ENCODE measurements around the gene ACP3.
"Not testable (repeated sequence)": the region's sequence is repeated elsewhere in the genome, so short reads cannot be mapped to it uniquely, and the experiment has no call there.

The ACP3 gene

GRCh38 chr3:132317229-132317948 is at the start of gene ACP3:
TSS of gene ACP3 (plus strand) at chr3:132317407. CDS start at chr3:132317457, 50 bp downstream.
- DNase-seq (ENCODE audit: low spot score), result peak; percentile 57

- DNase-seq (ENCODE audit: low spot score), result no peak
These were observed 48.3 kb upstream of the ACP3 start for GRCh38 chr3:132268956-132269355.

GRCh38 chr3:132273036-132273435 is 44.2 kb upstream of the ACP3 start:
- no peak for DNase-seq (ENCODE audit: low spot score)

- no peak for DNase-seq (ENCODE audit: low spot score)
These were observed 40.8 kb upstream of the ACP3 start for GRCh38 chr3:132276228-132276906.

GRCh38 chr3:132279030-132279429 is 38.2 kb upstream of the ACP3 start:
- DNase-seq (ENCODE audit: low spot score), result no peak

- peak; percentile 13 for DNase-seq (ENCODE audit: low spot score)
These were observed 33.8 kb upstream of the ACP3 start for GRCh38 chr3:132283440-132283839.

DNA sequence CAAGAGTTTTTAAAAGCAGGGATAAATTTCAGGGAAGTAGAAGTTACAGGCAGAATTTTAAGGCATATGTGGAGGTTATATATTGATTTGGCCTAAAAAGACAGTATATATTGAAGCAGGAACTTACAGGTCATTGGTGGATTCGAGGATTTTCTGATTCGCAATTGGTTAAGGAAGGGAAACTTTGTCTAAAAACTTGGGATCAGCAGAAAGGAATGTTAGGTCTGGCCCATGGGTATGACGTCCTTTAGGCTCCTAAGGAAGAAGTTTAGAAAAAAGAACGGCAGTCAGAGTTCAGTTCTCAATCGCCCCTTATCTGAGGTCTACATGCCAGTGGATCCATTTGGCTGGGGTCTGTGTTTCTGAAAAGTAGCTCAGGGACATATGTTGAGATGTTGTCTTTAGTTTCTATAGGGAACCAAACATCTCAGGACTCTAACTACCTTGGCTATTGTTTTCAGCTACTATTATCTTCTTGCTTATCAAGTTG is 33.2 kb upstream of the ACP3 start:
- no peak for DNase-seq (ENCODE audit: low spot score)

DNA sequence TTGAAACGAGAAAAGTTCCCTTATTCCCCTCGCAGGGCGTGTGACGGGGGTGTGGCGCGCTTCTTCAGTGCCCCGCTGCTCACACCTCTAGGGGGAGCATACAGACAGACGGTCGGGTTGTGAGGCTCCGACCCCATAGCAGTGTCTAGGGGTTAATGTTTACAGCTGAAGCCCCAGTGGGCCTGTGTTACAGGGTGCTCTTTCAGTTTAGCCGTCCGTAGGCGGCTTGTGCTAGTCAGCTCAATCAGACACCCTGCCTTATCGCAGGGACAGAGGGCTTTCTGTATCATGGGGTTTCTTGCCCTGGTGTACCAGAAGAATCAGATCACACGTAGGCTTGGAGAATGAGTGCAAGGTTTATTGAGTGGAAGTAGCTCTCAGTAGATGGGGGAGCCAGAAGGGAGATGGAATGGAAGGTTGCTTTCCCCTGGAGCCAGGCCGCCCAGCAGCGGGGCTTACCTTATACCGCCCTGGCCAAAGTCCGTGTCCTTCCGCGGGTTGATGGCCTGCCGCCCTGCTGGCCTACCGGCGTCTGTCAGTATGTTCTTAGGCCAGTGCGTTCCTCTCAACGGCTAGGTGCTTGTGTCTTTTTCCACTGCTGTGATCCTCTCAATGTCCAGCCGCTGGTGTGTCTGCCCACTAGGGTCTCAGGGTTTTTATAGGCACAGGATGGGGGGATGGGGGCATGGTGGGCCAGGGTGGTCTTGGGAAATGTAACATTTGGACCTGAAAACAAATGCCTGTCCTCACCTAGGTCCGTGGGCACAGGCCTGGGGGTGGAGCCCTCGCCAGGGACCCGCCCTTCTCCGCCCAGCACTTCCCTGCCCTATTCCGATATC is 32.2 kb upstream of the ACP3 start:
- DNase-seq (ENCODE audit: low spot score), result peak; percentile 17

DNA sequence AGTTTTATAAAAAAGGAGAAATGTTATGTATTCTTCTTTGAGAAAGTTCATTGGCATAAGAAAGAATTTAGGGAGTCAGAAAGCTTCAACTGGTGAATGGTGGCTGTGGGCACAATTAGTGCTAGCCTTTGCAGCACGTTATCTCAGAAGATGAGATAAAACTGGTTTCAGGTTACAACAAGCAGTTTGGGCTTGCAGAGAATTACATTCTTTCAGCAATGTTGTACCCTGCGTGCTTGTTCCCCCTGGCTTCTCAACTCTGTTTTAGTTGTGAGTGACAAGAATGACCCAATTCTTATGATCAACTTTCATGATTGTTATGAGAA is 31.6 kb upstream of the ACP3 start:
- DNase-seq (ENCODE audit: low spot score), result no peak

- no peak for DNase-seq (ENCODE audit: low spot score)
These were observed 31.2 kb upstream of the ACP3 start for GRCh38 chr3:132286035-132286434.

DNA sequence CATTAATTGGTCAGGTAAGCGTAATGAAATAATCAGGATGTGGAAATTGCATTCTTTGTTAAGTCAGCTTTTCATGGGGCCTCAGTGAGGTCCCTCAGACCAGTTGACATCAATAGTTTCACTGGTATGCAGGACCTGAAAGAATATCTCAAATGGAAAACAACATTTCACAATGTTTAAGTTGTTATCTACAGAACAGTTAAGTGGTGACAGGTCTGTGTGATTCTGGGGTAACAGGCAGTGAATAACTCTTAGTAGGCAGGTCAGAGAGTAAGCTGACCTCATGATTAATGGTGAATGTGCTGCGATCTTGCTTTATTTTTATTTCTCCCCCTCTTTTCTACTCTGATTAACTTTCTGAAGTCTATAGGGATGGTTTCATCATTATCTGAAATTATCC is 28.9 kb upstream of the ACP3 start:
- no peak for DNase-seq (ENCODE audit: low spot score)

- DNase-seq (ENCODE audit: low spot score), result no peak
These were observed 27.9 kb upstream of the ACP3 start for GRCh38 chr3:132289316-132289715.

GRCh38 chr3:132290833-132291232 is 26.4 kb upstream of the ACP3 start:
- no peak for DNase-seq (ENCODE audit: low spot score)

GRCh38 chr3:132292042-132292441 is 25.2 kb upstream of the ACP3 start:
- DNase-seq (ENCODE audit: low spot score), result no peak

GRCh38 chr3:132293251-132293650 is 24.0 kb upstream of the ACP3 start:
- no peak for DNase-seq (ENCODE audit: low spot score)

DNA sequence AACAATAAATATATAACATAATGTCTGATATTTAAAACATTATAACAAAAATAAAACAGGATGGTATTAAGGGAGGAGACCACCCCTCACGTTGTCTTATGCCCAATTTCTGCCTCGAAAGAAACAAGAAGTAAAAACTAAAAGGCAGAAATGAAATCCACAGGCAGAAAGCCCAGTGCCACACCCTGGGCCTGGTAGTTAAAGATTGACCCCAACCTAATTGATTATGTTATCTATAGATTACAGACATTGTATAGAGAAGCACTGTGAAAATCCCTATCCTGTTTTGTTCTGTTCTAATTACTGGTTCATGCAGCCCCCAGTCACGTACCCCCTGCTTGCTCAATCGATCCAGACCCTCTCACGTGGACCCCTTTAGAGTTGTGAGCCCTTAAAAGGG is 22.3 kb upstream of the ACP3 start:
- no peak for DNase-seq (ENCODE audit: low spot score)

DNA sequence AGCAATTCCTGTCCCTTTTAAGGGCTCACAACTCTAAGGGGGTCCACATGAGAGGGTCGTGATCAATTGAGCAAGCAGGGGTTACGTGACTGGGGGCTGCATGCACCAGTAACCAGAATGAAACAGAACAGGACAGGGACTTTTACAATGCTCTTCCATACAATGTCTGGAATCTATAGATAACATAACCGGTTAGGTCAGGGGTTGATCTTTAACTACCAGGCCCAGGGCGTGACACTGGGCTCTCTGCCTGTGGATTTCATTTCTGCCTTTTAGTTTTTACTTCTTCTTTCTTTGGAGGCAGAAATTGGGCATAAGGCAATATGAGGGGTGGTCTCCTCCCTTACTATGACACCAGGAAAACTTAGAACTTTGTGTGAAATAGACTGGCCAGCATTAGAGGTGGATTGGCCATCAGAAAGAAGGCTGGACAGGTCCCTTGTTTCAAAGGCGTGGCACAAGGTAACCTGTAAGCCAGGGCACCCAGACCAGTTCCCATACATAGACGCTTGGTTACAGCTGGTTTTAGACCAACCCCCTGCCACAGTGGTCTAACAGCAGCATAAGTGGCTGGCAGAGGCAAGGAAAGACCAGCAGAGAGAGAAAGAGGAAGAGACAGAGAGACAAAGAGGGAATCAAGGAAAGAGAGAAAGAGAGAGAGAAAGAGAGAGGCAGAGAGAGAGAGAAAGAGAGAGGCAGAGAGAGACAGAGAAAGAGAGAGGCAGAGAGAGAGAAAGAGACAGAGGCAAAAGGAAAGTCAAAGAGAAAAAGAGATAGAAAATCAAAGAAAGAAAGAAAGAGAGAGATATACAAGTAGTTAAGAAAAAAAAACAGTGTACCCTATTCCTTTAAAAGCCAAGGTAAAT is 13.6 kb upstream of the ACP3 start:
- DNase-seq (ENCODE audit: low spot score), result not testable (repeated sequence)

GRCh38 chr3:132304351-132304750 is 12.9 kb upstream of the ACP3 start:
- DNase-seq (ENCODE audit: low spot score), result not testable (repeated sequence)

DNA sequence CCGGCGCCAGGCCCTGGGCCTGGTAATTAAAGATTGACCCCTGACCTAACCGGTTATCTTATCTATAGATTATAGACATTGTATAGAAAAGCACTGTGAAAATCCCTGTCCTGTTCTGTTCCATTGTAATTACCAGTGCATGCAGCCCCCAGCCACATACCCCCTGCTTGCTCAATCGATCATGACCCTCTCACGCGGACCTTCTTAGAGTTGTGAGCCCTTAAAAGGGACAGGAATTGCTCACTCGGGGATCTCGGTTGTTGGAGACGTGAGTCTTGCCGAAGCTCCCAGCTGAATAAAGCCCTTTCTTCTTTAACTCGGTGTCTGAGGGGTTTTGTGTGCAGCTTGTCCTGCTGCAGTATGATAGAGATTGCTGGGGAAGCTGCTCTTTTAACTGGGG is 7.2 kb upstream of the ACP3 start:
- DNase-seq (ENCODE audit: low spot score), result not testable (repeated sequence)

- DNase-seq (ENCODE audit: low spot score), result no peak
These were observed 5.9 kb upstream of the ACP3 start for GRCh38 chr3:132311316-132311715.

- DNase-seq (ENCODE audit: low spot score), result no peak
These were observed 5.4 kb upstream of the ACP3 start for GRCh38 chr3:132311841-132312240.

GRCh38 chr3:132315851-132316250 is 1.4 kb upstream of the ACP3 start:
- DNase-seq (ENCODE audit: low spot score), result no peak

Data from iPS-NIHi11 (cell line).